Mammary epithelial cell (primary cell): ENCODE results near the gene CMKLR1.

ENCODE experiments used
- EZH2 ChIP-seq: IDR thresholded peaks from 2 replicates; pipeline ENCODE4 v1.6.1; 2012; ENCODE audit warnings: low read length, inconsistent platforms, borderline replicate concordance
- TF ChIP-seq, protein P1 (sequence below), 2 donors: IDR thresholded peaks in 1 of 2; conservative IDR thresholded peaks in 1 of 2; 2 replicates each; pipeline ENCODE4 v1.5.1; 2011 to 2012; ENCODE audit warnings: inconsistent platforms in 2 of 2, low read length in 2 of 2, mild to moderate bottlenecking in 2 of 2, control low read depth in 1 of 2, low read depth in 1 of 2; ENCODE audit not compliant: insufficient read depth in 1 of 2; ENCODE audit errors: extremely low read depth in 1 of 2

DNA sequence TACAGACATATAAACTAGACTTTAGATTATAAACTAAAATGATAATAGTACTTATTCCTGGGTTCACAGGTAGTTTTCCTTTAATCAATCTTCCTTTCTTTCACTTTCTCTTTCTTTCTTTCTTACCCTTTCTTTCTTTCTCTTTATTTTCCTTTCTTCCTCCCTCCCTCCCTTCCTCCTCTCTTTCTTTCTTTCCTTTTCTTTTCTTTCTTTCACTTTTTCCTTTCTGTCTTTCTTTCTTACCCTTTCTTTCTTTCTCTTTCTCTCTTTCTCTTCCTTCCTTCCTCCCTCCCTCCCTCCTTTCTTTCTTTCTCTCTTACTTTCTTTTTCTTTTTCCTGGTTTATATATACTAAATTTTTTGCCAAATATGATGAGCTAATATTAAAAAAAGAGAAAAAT is 61.5 kb downstream of the CMKLR1 start:
- TF ChIP-seq, protein P1, sequence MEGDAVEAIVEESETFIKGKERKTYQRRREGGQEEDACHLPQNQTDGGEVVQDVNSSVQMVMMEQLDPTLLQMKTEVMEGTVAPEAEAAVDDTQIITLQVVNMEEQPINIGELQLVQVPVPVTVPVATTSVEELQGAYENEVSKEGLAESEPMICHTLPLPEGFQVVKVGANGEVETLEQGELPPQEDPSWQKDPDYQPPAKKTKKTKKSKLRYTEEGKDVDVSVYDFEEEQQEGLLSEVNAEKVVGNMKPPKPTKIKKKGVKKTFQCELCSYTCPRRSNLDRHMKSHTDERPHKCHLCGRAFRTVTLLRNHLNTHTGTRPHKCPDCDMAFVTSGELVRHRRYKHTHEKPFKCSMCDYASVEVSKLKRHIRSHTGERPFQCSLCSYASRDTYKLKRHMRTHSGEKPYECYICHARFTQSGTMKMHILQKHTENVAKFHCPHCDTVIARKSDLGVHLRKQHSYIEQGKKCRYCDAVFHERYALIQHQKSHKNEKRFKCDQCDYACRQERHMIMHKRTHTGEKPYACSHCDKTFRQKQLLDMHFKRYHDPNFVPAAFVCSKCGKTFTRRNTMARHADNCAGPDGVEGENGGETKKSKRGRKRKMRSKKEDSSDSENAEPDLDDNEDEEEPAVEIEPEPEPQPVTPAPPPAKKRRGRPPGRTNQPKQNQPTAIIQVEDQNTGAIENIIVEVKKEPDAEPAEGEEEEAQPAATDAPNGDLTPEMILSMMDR (conservative IDR thresholded peaks at IDR 0.05 in 1 of 2, IDR thresholded peaks at IDR 0.05 in 1 of 2; ENCODE audit: extremely low read depth in 1 of 2, insufficient read depth in 1 of 2, low read depth in 1 of 2, low read length in 2 of 2), result no peak
- no peak for TF ChIP-seq EZH2
